Mesodermal cell (in vitro differentiated cells): Measurements from ENCODE around the gene LGALS12.

Source experiments
- H3K27ac ChIP-seq: 2 replicates; pipeline ENCODE4 v1.7.0; 2013; ENCODE audit warnings: mild to moderate bottlenecking, low read depth, low read length, moderate library complexity; ENCODE audit not compliant: severe bottlenecking
- H3K36me3 ChIP-seq: 2 replicates; pipeline ENCODE4 v1.7.1; 2013; ENCODE audit warnings: mild to moderate bottlenecking, low read length, moderate library complexity; ENCODE audit not compliant: control insufficient read depth, insufficient read depth
- H3K4me1 ChIP-seq: one replicate; pipeline ENCODE4 v1.7.1; 2013; ENCODE audit warnings: mild to moderate bottlenecking, low read length; ENCODE audit not compliant: insufficient read depth, control insufficient read depth, poor library complexity, severe bottlenecking
- H3K4me3 ChIP-seq: 2 replicates; pipeline ENCODE4 v1.7.0; 2013; ENCODE audit warnings: low read length, control low read depth, mild to moderate bottlenecking; ENCODE audit not compliant: insufficient read depth, poor library complexity, severe bottlenecking; ENCODE audit errors: extremely low read depth
- H3K9me3 ChIP-seq: 2 replicates; pipeline ENCODE4 v1.7.1; 2013; ENCODE audit warnings: mild to moderate bottlenecking, low read length, moderate library complexity; ENCODE audit not compliant: control insufficient read depth
- WGBS, 2 experiments: methylation state at CpG; one replicate each; pipeline ENCODE4 v1.1.5; 2013; ENCODE audit warnings: missing lambda C conversion rate in 2 of 2; ENCODE audit not compliant: insufficient coverage in 2 of 2; 5-methylcytosine and 5-hydroxymethylcytosine counted together

LGALS12 gene

DNA sequence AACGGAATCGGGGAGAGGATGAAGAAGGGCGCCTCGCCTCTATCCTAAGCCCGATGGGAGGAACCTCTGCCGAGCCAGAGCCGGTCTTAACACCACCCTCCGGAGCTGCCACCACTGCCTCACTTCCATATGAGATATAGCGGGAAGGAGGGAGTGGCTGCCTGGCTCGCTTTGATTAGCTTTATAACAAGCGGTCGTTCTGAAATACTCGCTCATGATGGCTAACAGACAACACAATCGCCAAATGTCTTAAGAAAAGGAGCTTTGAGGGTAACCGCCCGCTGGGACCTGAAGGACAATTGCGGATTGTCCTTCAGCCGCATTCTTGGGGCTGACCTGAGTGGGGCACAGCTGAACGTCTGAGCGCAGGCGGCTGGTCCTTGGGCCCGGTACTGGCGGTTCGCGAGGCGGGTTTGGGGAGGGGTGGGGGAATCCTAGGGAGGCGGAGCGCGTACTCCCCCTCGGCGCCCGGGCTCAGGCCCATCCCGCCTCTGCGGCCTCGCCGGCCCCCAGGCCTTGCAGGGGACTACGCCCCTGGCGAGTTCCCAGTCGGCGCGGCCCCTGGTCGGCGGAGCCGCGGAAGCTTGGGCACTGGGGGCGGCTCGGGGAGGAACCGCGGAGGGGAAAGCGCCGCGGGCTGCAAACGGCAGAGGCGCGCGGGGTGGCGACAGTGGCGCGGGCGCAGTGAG lies 15.2 kb upstream of the LGALS12 start, which contains the start of gene PLAAT5:
TSS of gene PLAAT5 (minus strand) at position 617 of the 689 bp plus-strand sequence. CDS start at position 484, 133 bp downstream.
- no peaks in the 10 kb centered on the region for H3K4me1 ChIP-seq
- H3K27ac ChIP-seq, result no peak within 1 kb of the TSS
- peaks cover under 1% of the 10 kb centered on the region for H3K9me3 ChIP-seq
- 78 to 79% methylated on average over 40 to 46 of the region's 60 CpGs for WGBS, 2 experiments
- no peaks in the 10 kb centered on the region for H3K36me3 ChIP-seq
- peak within 1 kb of the TSS; percentile 7 for H3K4me3 ChIP-seq

DNA sequence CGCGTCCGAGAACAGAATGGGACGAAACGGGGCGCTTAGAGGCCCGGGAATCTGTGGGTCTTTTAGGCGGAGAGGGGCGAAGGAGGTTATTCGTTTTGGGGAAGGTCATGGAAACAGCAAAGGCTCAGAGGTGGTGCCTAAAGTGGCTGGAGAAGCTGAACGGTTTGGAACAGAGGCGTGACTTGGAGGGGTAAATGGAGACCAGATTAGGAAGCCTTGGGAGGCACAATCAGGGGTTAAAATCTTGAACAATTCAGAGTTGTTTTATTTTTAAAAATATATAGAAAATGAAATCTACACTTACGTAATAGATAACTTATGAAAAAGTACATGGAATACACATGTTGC lies 14.7 kb upstream of the LGALS12 start:
- Histone ChIP-seq H3K36me3 (no peaks in the 10 kb centered on the region), H3K27ac (no peak overlapping the region), H3K4me3 (peak overlapping the region; percentile 7), H3K4me1 (no peaks in the 10 kb centered on the region), H3K9me3 (no peaks in the 10 kb centered on the region)
- WGBS, 2 experiments, result 71 to 75% methylated on average over 10 to 12 of the region's 13 CpGs

DNA sequence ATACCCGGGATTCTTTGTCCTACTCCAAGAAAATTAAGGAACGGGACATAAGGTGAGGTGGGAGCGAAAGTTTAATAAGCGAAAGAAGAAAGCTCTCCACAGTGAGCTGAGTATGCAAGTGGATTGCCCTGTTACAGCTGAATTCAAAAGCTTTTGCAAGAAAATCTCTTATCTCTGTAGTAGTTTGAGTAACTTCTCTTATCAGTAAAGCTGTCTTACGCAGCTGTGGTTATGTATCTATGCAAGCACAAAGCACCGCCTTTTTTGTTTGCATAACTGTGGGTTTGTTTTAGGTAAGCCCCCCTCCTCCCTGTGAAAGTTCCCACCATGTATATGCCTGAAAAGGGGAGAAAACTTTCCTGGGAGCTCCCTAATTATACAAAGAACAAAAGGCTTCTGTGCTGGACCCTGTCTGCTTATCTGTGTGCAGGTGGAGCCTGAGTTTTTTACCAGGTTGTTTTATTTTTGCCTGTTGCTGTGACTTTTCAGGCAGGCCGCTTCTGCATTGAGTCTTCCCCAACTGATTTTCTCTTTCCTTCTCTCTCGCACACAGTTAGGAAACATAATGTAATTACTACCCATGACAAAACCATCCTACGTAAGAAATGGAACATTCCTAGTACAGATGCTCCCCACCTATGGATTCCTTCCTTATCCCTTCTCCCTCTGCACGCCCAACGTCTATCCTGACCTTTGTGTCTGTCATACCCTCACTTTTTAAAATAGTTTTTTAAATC lies 14.1 kb upstream of the LGALS12 start:
- Histone ChIP-seq H3K4me1 (no peaks in the 10 kb centered on the region), H3K9me3 (no peaks in the 10 kb centered on the region), H3K27ac (no peak overlapping the region), H3K36me3 (no peaks in the 10 kb centered on the region), H3K4me3 (no peak overlapping the region)
- WGBS, 2 experiments, result 91 to 92% methylated on average over 6 to 7 of the region's 11 CpGs

DNA sequence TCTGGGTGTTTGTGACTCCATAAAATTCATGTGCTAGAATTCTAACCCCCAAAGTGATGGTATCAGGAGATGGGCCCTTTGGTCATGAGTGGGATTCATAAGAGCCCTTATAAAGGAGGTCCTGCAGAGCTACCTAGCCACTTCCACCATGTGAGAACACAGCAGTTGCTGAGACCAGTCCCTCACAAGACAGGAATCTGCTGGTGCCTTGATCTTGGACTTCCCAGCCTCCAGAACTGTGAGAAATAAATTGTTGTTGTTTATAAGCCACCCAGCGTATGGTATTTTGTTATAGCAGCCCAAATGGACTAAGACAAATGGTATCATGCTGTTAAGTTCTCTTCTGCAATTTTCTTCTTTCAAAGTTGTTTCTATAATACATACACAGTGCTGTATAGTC lies 13.4 kb upstream of the LGALS12 start:
- WGBS, 2 experiments, result no CpG with 5 or more reads among the region's 1 CpG
- Histone ChIP-seq H3K4me3 (no peak overlapping the region), H3K4me1 (no peaks in the 10 kb centered on the region), H3K9me3 (no peaks in the 10 kb centered on the region), H3K36me3 (no peaks in the 10 kb centered on the region), H3K27ac (no peak overlapping the region)

DNA sequence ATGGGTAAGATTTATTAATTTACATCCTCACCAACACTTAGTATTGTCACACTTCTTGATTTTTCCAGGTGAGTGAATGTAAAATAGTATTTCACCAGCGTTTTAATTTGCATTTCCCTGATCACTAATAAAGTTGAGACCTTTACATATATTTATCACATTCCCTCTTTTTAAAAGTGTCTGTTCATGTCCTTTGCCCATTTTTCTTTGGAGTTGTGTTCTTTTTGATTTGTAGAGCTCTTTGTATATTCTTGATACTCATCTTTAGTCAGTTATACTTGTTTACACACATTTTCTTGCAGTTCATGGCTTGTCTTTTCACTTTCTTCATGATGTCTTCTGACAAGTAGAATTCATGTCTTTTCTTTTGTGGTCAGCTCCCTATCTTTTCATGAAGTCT lies 12.8 kb upstream of the LGALS12 start:
- WGBS, 2 experiments, result no CpG with 5 or more reads among the region's 1 CpG
- H3K9me3 ChIP-seq, result no peaks in the 10 kb centered on the region
- no peaks in the 10 kb centered on the region for H3K36me3 ChIP-seq
- H3K27ac ChIP-seq, result no peak overlapping the region
- H3K4me3 ChIP-seq, result no peak overlapping the region
- H3K4me1 ChIP-seq, result no peaks in the 10 kb centered on the region

DNA sequence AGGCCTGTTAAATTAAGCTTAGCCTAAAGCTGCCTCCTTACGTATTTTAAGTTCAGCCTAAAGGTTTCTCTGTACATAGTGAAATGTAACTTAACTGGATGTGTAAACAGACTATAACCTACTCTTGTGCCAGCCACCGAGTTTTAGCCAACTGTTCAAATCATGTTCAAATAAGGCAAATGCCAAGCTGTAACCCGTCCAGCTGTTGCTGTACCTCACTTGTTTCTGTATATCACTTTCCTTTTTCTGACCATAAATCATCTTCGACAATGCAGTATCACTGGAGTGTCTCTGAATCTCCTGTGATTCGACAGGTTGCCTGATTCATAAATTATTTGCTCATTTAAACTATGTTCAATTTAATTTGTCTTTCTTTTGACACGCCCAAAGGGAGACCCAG lies 10.9 kb upstream of the LGALS12 start:
- no peaks in the 10 kb centered on the region for H3K4me1 ChIP-seq
- peaks cover 9% of the 10 kb centered on the region for H3K9me3 ChIP-seq
- H3K36me3 ChIP-seq, result no peaks in the 10 kb centered on the region
- 93 to 95% methylated on average over 3 to 4 of the region's 6 CpGs for WGBS, 2 experiments
- H3K4me3 ChIP-seq, result no peak overlapping the region
- no peak overlapping the region for H3K27ac ChIP-seq

DNA sequence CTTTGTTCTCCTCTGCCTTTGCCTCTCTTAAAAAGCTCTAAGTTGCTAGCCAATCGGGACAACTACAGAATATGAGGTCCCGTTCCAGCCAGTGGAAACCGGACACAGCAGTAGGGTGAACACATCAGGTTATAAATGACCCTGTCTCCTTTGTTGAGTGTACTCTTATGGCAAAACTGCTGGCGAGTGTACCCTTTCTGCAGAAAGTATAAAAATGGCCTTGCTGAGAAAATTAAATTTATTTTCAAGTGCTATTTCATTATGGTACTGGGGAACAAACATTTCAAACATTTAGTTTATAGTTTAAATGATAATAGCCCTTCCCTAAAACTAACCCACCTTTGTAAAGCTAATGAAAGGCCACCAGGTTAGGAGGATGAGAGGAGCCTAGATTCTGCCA lies 6.0 kb upstream of the LGALS12 start:
- H3K27ac ChIP-seq, result no peak overlapping the region
- no peak overlapping the region for H3K4me3 ChIP-seq
- no peaks in the 10 kb centered on the region for H3K4me1 ChIP-seq
- H3K36me3 ChIP-seq, result no peaks in the 10 kb centered on the region
- H3K9me3 ChIP-seq, result peaks cover 14% of the 10 kb centered on the region
- 83 to 100% methylated on average over 3 of the region's 4 CpGs for WGBS, 2 experiments

DNA sequence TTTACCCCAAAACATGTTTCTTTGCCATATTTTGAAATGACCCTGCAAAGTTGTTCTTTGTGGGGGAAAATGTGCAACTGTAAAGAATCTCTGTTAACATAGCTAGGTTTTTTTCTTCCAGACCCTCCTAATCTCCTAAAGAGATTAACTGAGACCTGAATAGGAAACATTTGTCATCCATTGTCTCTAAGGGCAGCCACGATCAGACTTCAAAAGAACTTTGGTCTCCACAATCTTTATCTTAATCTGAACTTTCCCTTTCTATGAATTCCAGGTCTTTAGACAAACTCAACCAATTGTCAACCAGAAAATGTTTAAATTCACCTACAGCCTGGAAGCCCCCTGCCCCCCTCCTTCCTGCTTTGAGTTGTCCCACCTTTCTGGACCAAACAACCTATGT lies 4.6 kb upstream of the LGALS12 start:
- Histone ChIP-seq H3K4me1 (peaks cover 5% of the 10 kb centered on the region), H3K4me3 (no peak overlapping the region), H3K36me3 (no peaks in the 10 kb centered on the region), H3K9me3 (peaks cover 14% of the 10 kb centered on the region), H3K27ac (no peak overlapping the region)
- WGBS, 2 experiments, result 67 to 75% methylated on average over 1 of the region's 1 CpG

DNA sequence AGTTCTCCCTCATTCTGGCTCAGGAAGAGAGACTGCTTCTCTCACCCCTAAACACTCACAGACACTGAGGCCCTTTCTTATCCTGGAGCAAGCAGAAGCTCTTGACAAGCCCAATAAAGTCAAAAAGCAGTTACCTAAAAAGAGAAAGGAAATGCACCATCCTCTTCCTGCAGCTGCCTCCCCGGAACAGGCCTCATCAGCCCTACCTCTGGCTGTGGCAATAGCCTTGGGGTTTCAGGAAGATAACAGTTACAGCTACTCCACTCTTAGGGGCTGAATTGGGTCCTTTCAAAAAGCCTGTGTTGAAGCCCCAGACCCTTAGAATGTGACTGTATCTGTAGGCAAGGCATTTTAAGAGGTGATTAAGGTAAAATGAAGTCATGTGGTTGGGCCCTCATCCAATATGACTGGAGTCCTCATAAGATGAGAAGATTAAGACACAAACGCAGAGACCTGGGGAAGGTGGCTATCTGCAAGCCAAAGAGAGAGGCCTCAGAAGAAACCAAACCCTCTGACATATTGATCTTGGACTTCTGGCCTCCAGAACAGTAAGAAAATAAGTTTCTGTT lies 3.5 kb upstream of the LGALS12 start:
- no peak overlapping the region for H3K27ac ChIP-seq
- H3K36me3 ChIP-seq, result no peaks in the 10 kb centered on the region
- peaks cover 8% of the 10 kb centered on the region for H3K4me1 ChIP-seq
- H3K4me3 ChIP-seq, result no peak overlapping the region
- peaks cover 14% of the 10 kb centered on the region for H3K9me3 ChIP-seq
- WGBS, 2 experiments, result 83 to 100% methylated on average over 1 of the region's 2 CpGs

DNA sequence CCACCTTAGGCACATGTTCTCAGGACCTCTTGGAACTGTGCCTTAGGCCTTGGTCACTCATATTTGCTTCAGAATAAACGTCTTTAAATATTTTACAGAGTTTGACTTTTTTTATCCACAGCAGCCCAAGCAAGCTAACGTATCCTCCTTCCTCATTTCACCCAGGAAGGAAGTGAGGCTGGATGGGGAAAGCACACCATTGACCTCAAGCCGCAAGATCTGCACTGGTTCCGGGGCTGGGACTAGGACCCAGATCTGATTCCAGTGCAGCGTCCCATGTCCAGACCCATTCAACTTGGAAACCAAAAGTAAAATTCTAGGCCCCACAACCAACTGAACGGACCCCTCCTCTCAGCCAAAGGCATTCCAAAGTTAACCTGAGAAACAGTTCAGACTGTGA lies 2.4 kb upstream of the LGALS12 start:
- Histone ChIP-seq H3K27ac (no peak overlapping the region), H3K4me3 (no peak overlapping the region), H3K4me1 (peaks cover 8% of the 10 kb centered on the region), H3K9me3 (peaks cover 14% of the 10 kb centered on the region), H3K36me3 (no peaks in the 10 kb centered on the region)
- 77 to 89% methylated on average over 2 to 3 of the region's 6 CpGs for WGBS, 2 experiments

DNA sequence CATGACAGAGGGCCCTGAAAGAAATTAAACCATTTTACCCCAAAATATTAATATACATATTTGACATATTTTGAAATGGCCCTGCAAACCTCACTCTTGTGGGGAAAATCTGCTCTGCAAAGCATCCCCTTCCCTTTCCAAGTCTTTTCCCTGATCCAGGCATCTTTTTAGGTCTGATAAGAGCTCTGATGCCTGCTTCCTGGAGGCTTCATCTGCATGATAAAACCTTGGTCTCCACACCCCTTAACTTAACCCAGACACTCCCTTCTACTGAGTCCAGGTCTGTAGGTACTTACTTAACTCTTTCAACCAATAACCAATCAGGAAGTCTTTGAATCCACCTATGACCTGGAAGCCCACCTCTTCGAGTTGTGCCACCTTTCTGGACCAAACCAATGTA lies 1.8 kb upstream of the LGALS12 start:
- Histone ChIP-seq H3K36me3 (no peaks in the 10 kb centered on the region), H3K9me3 (peaks cover 10% of the 10 kb centered on the region), H3K4me1 (peaks cover 8% of the 10 kb centered on the region), H3K4me3 (no peak overlapping the region), H3K27ac (no peak overlapping the region)
- 67 to 78% methylated on average over 1 of the region's 1 CpG for WGBS, 2 experiments
